GM19023 (cell line): ENCODE measurements around the gene USP30.
"Not testable (repeated sequence)": the region's sequence is repeated elsewhere in the genome, so short reads cannot be mapped to it uniquely, and the experiment has no call there.

ENCODE experiments used
- ATAC-seq: cut with Tn5 transposase; IDR thresholded peaks from one replicate; pipeline ENCODE4 v1.9.1; 2021; ENCODE audit warnings: mild to moderate bottlenecking, moderate library complexity; ENCODE audit not compliant: unreplicated experiment

Gene USP30

GRCh38 chr12:109052414-109053323 lies at the start of gene USP30:
Gene USP30, plus strand, starts transcription at chr12:109052576. Its CDS starts 103 bp downstream, at chr12:109052679.
- ATAC-seq: peak; percentile 76

GRCh38 chr12:109004017-109004416 lies 48.4 kb upstream of the USP30 start:
- no peak for ATAC-seq

GRCh38 chr12:109009766-109010165 lies 42.6 kb upstream of the USP30 start:
- ATAC-seq: no peak

- ATAC-seq: no peak
These were observed 42.1 kb upstream of the USP30 start for GRCh38 chr12:109010259-109010658.

- no peak for ATAC-seq
These were observed 37.2 kb upstream of the USP30 start for GRCh38 chr12:109014984-109015765.

- no peak for ATAC-seq
These were observed 36.4 kb upstream of the USP30 start for GRCh38 chr12:109016016-109016415.

- ATAC-seq: no peak
These were observed 35.4 kb upstream of the USP30 start for GRCh38 chr12:109016978-109017377.

GRCh38 chr12:109018296-109018695 lies 34.1 kb upstream of the USP30 start:
- no peak for ATAC-seq

GRCh38 chr12:109020146-109020795 lies 32.1 kb upstream of the USP30 start:
- no peak for ATAC-seq

- ATAC-seq: no peak
These were observed 31.5 kb upstream of the USP30 start, which contains the start of gene SVOP for GRCh38 chr12:109020796-109021380. Gene SVOP, minus strand, starts transcription at chr12:109021068. Its CDS starts 200 bp downstream, at chr12:109020868.

GRCh38 chr12:109027767-109028166 lies 24.6 kb upstream of the USP30 start:
- ATAC-seq: no peak

GRCh38 chr12:109028624-109029023 lies 23.8 kb upstream of the USP30 start:
- not testable (repeated sequence) for ATAC-seq

- no peak for ATAC-seq
These were observed 23.0 kb upstream of the USP30 start for GRCh38 chr12:109029411-109029810.

GRCh38 chr12:109033239-109034196 lies 18.9 kb upstream of the USP30 start:
- no peak for ATAC-seq

GRCh38 chr12:109036975-109037374 lies 15.4 kb upstream of the USP30 start:
- no peak for ATAC-seq

GRCh38 chr12:109044241-109044640 lies 8.1 kb upstream of the USP30 start:
- ATAC-seq: no peak

GRCh38 chr12:109047081-109047805 lies 5.1 kb upstream of the USP30 start:
- ATAC-seq: no peak

GRCh38 chr12:109048706-109049105 lies 3.7 kb upstream of the USP30 start:
- ATAC-seq: not testable (repeated sequence)

GRCh38 chr12:109049794-109050193 lies 2.6 kb upstream of the USP30 start:
- not testable (repeated sequence) for ATAC-seq
